H9 (cell line): ENCODE results near the gene CD226. TPM values are rescaled to one million over a fixed set of nuclear protein-coding genes. Genes with fewer than 3 reads are reported as not detected.

Source experiments
- DNase-seq: peaks from one replicate; pipeline ENCODE4 v3.0.0-alpha.2; 2017
- H2AFZ ChIP-seq: one replicate; pipeline ENCODE4 v1.6.1; 2013; ENCODE audit warnings: mild to moderate bottlenecking, low read length, control low read depth, moderate library complexity
- H2AK5ac ChIP-seq: 2 replicates; pipeline ENCODE4 v1.6.1; 2013; ENCODE audit warnings: low read length, control low read depth, mixed read lengths; ENCODE audit not compliant: insufficient read length
- H2BK120ac ChIP-seq: one replicate; pipeline ENCODE4 v1.6.1; 2013; ENCODE audit warnings: low read depth, mild to moderate bottlenecking, low read length, control low read depth, inconsistent platforms; ENCODE audit not compliant: poor library complexity, severe bottlenecking
- H2BK12ac ChIP-seq: 2 replicates; pipeline ENCODE4 v1.6.1; 2013; ENCODE audit warnings: low read length, control low read depth, mixed read lengths, low read depth; ENCODE audit not compliant: insufficient read length
- H2BK15ac ChIP-seq: 2 replicates; pipeline ENCODE4 v1.6.1; 2013; ENCODE audit warnings: low read depth, low read length, control low read depth
- H2BK20ac ChIP-seq: one replicate; pipeline ENCODE4 v1.6.1; 2013; ENCODE audit warnings: low read depth, mild to moderate bottlenecking, low read length, control low read depth, inconsistent platforms; ENCODE audit not compliant: poor library complexity, severe bottlenecking
- H2BK5ac ChIP-seq: 2 replicates; pipeline ENCODE4 v1.6.1; 2013; ENCODE audit warnings: low read length, control low read depth, mixed read lengths; ENCODE audit not compliant: insufficient read length
- H3K14ac ChIP-seq: 2 replicates; pipeline ENCODE4 v1.6.1; 2013; ENCODE audit warnings: low read length, control low read depth; ENCODE audit not compliant: insufficient read depth
- H3K18ac ChIP-seq: 2 replicates; pipeline ENCODE4 v1.6.1; 2013; ENCODE audit warnings: low read depth, mild to moderate bottlenecking, mixed read lengths, low read length, control low read depth; ENCODE audit not compliant: insufficient read length
- H3K23ac ChIP-seq: 2 replicates; pipeline ENCODE4 v1.6.1; 2013; ENCODE audit warnings: low read length, control low read depth, mixed read lengths, low read depth; ENCODE audit not compliant: insufficient read length
- H3K23me2 ChIP-seq: 2 replicates; pipeline ENCODE4 v1.6.1; 2013; ENCODE audit warnings: low read depth, mild to moderate bottlenecking, mixed read lengths, low read length, control low read depth; ENCODE audit not compliant: insufficient read length, poor library complexity, severe bottlenecking
- H3K27ac ChIP-seq: 2 replicates; pipeline ENCODE4 v1.5.1; 2013; ENCODE audit warnings: low read length, control low read depth, mixed read lengths, low read depth; ENCODE audit not compliant: insufficient read length
- H3K27me3 ChIP-seq: 2 replicates; pipeline ENCODE4 v1.6.1; 2013; ENCODE audit warnings: low read length, control low read depth, inconsistent platforms; ENCODE audit not compliant: insufficient read depth
- H3K4ac ChIP-seq: 2 replicates; pipeline ENCODE4 v1.6.1; 2013; ENCODE audit warnings: low read depth, mild to moderate bottlenecking, control low read depth, inconsistent platforms, low read length, moderate library complexity
- H3K4me1 ChIP-seq: 2 replicates; pipeline ENCODE4 v1.6.1; 2013; ENCODE audit warnings: low read length, control low read depth, inconsistent platforms; ENCODE audit not compliant: insufficient read depth
- H3K4me2 ChIP-seq: 2 replicates; pipeline ENCODE4 v1.6.1; 2013; ENCODE audit warnings: low read length, control low read depth, mixed read lengths; ENCODE audit not compliant: insufficient read length, insufficient read depth
- H3K56ac ChIP-seq: 2 replicates; pipeline ENCODE4 v1.6.1; 2013; ENCODE audit warnings: low read depth, mild to moderate bottlenecking, mixed read lengths, low read length, control low read depth; ENCODE audit not compliant: insufficient read length
- H3K79me1 ChIP-seq: 2 replicates; pipeline ENCODE4 v1.6.1; 2013; ENCODE audit warnings: low read depth, mild to moderate bottlenecking, moderate library complexity, low read length, control low read depth, inconsistent platforms; ENCODE audit not compliant: insufficient read depth, poor library complexity, severe bottlenecking
- H3K79me2 ChIP-seq: 2 replicates; pipeline ENCODE4 v1.6.1; 2013; ENCODE audit warnings: low read length, control low read depth, inconsistent platforms; ENCODE audit not compliant: insufficient read depth
- H3K9ac ChIP-seq: 2 replicates; pipeline ENCODE4 v1.6.1; 2013; ENCODE audit warnings: low read length, control low read depth, mixed read lengths; ENCODE audit not compliant: insufficient read length; ENCODE audit errors: extremely low read depth
- H3K9me3 ChIP-seq: one replicate; pipeline ENCODE4 v1.6.1; 2013; ENCODE audit warnings: low read depth, low read length, inconsistent platforms; ENCODE audit not compliant: control insufficient read depth
- H3T11ph ChIP-seq: one replicate; pipeline ENCODE4 v1.6.1; 2013; ENCODE audit warnings: mild to moderate bottlenecking, low read length, control low read depth, inconsistent platforms
- H4K20me1 ChIP-seq: one replicate; pipeline ENCODE4 v1.6.1; 2013; ENCODE audit not compliant: control insufficient read depth, insufficient read length, insufficient read depth
- H4K5ac ChIP-seq: 2 replicates; pipeline ENCODE4 v1.6.1; 2013; ENCODE audit warnings: low read depth, mild to moderate bottlenecking, mixed read lengths, low read length, control low read depth; ENCODE audit not compliant: insufficient read length
- H4K8ac ChIP-seq: replicated peaks from 2 replicates; pipeline ENCODE4 v1.6.1; 2013; ENCODE audit warnings: low read length, control low read depth, mixed read lengths, low read depth; ENCODE audit not compliant: insufficient read length
- H4K91ac ChIP-seq: 2 replicates; pipeline ENCODE4 v1.6.1; 2013; ENCODE audit warnings: low read depth, mild to moderate bottlenecking, moderate library complexity, mixed read lengths, low read length, control low read depth; ENCODE audit not compliant: insufficient read length
- H3K27ac Mint-ChIP-seq, 3 experiments: 2 replicates in 2 of 3; 3 replicates in 1 of 3; pipeline ENCODE4 v1.8.0; 2020 to 2021; ENCODE audit warnings: mixed read lengths in 3 of 3, mild to moderate bottlenecking in 1 of 3, moderate library complexity in 1 of 3
- H3K27me3 Mint-ChIP-seq: 2 replicates; pipeline ENCODE4 v1.8.0; 2021; ENCODE audit warnings: low read depth, mild to moderate bottlenecking, moderate library complexity, mixed read lengths
- H3K36me3 Mint-ChIP-seq, 3 experiments: 2 replicates in 2 of 3; 3 replicates in 1 of 3; pipeline ENCODE4 v1.8.0; 2020 to 2021; ENCODE audit warnings: low read depth in 3 of 3, mixed read lengths in 3 of 3; ENCODE audit not compliant: insufficient read depth in 1 of 3
- H3K4me1 Mint-ChIP-seq, 2 experiments: 2 replicates each; pipeline ENCODE4 v1.8.0; 2020; ENCODE audit warnings: mixed read lengths in 2 of 2
- H3K4me3 Mint-ChIP-seq, 2 experiments: 2 replicates in 1 of 2; 3 replicates in 1 of 2; pipeline ENCODE4 v1.8.0; 2020 to 2021; ENCODE audit warnings: mild to moderate bottlenecking in 2 of 2, mixed read lengths in 2 of 2, moderate library complexity in 1 of 2
- H3K9me3 Mint-ChIP-seq, 2 experiments: 2 replicates in 1 of 2; 3 replicates in 1 of 2; pipeline ENCODE4 v1.8.0; 2020; ENCODE audit warnings: mild to moderate bottlenecking in 2 of 2, mixed read lengths in 2 of 2, moderate library complexity in 1 of 2
- WGBS: extraction: QIAGEN DNeasy Blood & Tissue Kit; methylation state at CpG from one replicate; pipeline ENCODE4 v1.1.7; 2013; ENCODE audit warnings: missing lambda C conversion rate, low lambda C conversion rate, mixed read lengths; ENCODE audit not compliant: insufficient read length; ENCODE audit errors: extremely low coverage; 5-methylcytosine and 5-hydroxymethylcytosine counted together
- total RNA-seq: library from RNA; stranded (reverse); gene quantifications from 2 replicates; pipeline ENCODE4 v1.2.1, GENCODE V29; 2021
- TF ChIP-seq, protein P1 (sequence below): fragments of 200-600 bp; sonication (generic); conservative IDR thresholded peaks from 3 replicates; pipeline ENCODE4 v1.8.0; 2021; ENCODE audit warnings: antibody characterized with exemption, mild to moderate bottlenecking

CD226 gene
- total RNA-seq, 1 experiment from 2014 or later, result not detected

- Histone ChIP-seq H3K9ac (no peak overlapping the region), H3K79me2 (no peaks in the 10 kb centered on the region), H4K8ac (no peak overlapping the region), H3K14ac (no peak overlapping the region), H3K27ac (no peak overlapping the region), H2BK20ac (no peak overlapping the region), H3K23me2 (no peaks in the 10 kb centered on the region), H3K4me2 (no peak overlapping the region), H3K79me1 (no peaks in the 10 kb centered on the region), H2BK120ac (no peak overlapping the region), H3T11ph (no peak overlapping the region), H2BK15ac (no peak overlapping the region), H3K9me3 (no peaks in the 10 kb centered on the region), H2AK5ac (no peak overlapping the region), H4K5ac (no peak overlapping the region), H3K4ac (no peak overlapping the region), H4K20me1 (no peaks in the 10 kb centered on the region), H3K4me1 (no peaks in the 10 kb centered on the region), H2BK12ac (no peak overlapping the region), H3K27me3 (no peaks in the 10 kb centered on the region), H3K23ac (no peak overlapping the region), H3K18ac (no peak overlapping the region), H2BK5ac (no peak overlapping the region), H3K56ac (no peak overlapping the region), H2AFZ (no peak overlapping the region), H4K91ac (no peak overlapping the region)
- no CpG with 5 or more reads among the region's 2 CpGs for WGBS
- TF ChIP-seq, protein P1, sequence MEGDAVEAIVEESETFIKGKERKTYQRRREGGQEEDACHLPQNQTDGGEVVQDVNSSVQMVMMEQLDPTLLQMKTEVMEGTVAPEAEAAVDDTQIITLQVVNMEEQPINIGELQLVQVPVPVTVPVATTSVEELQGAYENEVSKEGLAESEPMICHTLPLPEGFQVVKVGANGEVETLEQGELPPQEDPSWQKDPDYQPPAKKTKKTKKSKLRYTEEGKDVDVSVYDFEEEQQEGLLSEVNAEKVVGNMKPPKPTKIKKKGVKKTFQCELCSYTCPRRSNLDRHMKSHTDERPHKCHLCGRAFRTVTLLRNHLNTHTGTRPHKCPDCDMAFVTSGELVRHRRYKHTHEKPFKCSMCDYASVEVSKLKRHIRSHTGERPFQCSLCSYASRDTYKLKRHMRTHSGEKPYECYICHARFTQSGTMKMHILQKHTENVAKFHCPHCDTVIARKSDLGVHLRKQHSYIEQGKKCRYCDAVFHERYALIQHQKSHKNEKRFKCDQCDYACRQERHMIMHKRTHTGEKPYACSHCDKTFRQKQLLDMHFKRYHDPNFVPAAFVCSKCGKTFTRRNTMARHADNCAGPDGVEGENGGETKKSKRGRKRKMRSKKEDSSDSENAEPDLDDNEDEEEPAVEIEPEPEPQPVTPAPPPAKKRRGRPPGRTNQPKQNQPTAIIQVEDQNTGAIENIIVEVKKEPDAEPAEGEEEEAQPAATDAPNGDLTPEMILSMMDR, result no peak
- H3K27ac Mint-ChIP-seq, result no peak overlapping the region
- no peaks in the 10 kb centered on the region for H3K27me3 Mint-ChIP-seq
- peaks cover 13 to 19% of the 10 kb centered on the region in 2 experiments for H3K4me1 Mint-ChIP-seq
- no peak overlapping the region for H3K4me3 Mint-ChIP-seq
- no peak for DNase-seq
- H3K36me3 Mint-ChIP-seq, result peaks cover 0 to 6% (median 0%) of the 10 kb centered on the region in 3 experiments; a peak in 2 of 7 replicates
- H3K9me3 Mint-ChIP-seq, result peaks cover 0 to 4% of the 10 kb centered on the region in 2 experiments; a peak in 2 of 5 replicates
Observed at GRCh38 chr18:69894467-69894866, 53.2 kb downstream of the CD226 start.
